ENCODE data around the gene KREMEN1. TPM values are rescaled to one million over a fixed set of nuclear protein-coding genes. Genes with fewer than 3 reads are reported as not detected.

KREMEN1 gene
- total and polyA plus RNA-seq, 2 of the 4 experiments (the other 2 are of a cell fraction): 2.9 to 4.6 TPM

DNA sequence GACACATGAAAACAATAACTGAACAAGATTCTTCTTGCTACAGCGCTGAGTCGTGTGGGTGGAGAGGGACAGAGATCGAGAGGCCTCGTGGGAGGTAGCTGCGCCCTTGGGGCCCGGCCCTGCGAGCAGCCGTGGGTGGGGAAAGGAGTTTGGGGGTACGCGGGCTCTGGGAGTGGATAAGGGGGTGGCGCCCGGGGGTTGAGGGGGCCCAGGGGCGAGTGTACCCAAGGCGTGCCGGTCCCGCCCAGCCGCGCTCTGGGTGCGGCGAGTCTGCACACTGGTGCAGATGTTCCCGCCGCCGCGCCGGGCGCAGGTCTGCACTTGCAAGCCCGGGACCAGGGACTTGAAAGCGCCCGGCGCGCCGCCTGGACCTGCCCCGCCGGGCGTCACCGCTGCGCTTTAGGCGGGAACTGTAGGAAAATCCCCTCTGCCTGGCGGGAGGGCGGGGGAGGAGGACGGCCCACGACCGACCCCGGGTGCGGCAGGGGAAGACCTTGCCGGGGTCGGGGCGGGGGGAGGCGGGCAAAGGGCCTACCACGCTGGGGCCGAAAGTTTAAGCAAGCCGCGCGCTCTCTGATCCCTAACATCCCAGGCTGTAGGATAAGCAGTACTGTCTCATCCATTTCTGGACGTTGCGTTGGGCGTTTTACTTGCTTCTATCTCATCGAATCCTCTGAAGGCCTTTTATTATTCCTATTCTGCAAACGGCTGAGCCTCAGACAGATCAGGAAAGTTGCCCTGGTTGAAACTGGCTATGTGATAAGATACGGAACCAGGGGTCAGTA is 1.4 kb upstream of the KREMEN1 start:
- CTCF ChIA-PET: no interaction called here
- dilution Hi-C loops (cut with HindIII; ENCODE audit: low sequenced_read_pairs, unreplicated experiment) (no loop called here), in situ Hi-C loops (cut with MboI; ENCODE audit: low sequenced_read_pairs) (no loop called here), intact Hi-C loops (cut with micrococcal nuclease) (loop anchor here (5.0 kb wide), 1 partner anchor 81 kb away; no protein-coding TSS in a partner anchor)
- no peak overlapping the region for H4K5ac ChIP-seq (ENCODE audit: low read depth, low read length)
- no peak overlapping the region for H2BK120ac ChIP-seq (ENCODE audit: low read depth, low read length)
- no peak overlapping the region for H3K9ac ChIP-seq (ENCODE audit: low read depth, low read length)
- no peak overlapping the region for H2AK5ac ChIP-seq (ENCODE audit: low read depth, low read length)
- POLR2A ChIA-PET (ENCODE audit: unreplicated experiment): no interaction called here
- H3K56ac ChIP-seq (ENCODE audit: extremely low read depth, insufficient read depth, low read length): no peak overlapping the region
- H3K27me3 ChIP-seq (ENCODE audit: control insufficient read depth, insufficient read depth, low read length): peaks cover 28% of the 10 kb centered on the region
- 26% methylated on average over 3 of the region's 60 CpGs; no CpG with 5 or more reads in 1 of the 2 experiments for WGBS, 2 experiments (ENCODE audit: extremely low coverage in 2 of 2, insufficient read length in 1 of 2)
- H3K14ac ChIP-seq (replicated peaks; ENCODE audit: low read depth, low read length): no peak overlapping the region
- H4K91ac ChIP-seq (ENCODE audit: insufficient read depth, low read depth, low read length): no peak overlapping the region
- no peak overlapping the region for H3K4ac ChIP-seq (ENCODE audit: low read depth, low read length)
- H3K27ac ChIP-seq (ENCODE audit: insufficient read depth, low read length): no peak overlapping the region
- no peak overlapping the region for H3K18ac ChIP-seq (ENCODE audit: low read depth, low read length)
- no peaks in the 10 kb centered on the region for H3K4me1 ChIP-seq (ENCODE audit: control insufficient read depth, insufficient read depth, low read length)
- H2BK5ac ChIP-seq (ENCODE audit: low read depth, low read length, poor library complexity, severe bottlenecking): no peak overlapping the region
- ATAC-seq (ENCODE audit: low read depth) (no peak), DNase-seq (peak; percentile 7)
- peaks cover 2% of the 10 kb centered on the region; the same call in 1 of the 2 replicates for H3K9me1 ChIP-seq (ENCODE audit: insufficient read depth, low read length)
- H2AK9ac ChIP-seq (replicated peaks; ENCODE audit: low read depth, low read length, poor library complexity): no peak overlapping the region
- H3K23ac ChIP-seq (ENCODE audit: low read depth, low read length): no peak overlapping the region; the same call in 1 of the 2 replicates
- no peak overlapping the region for H3K4me3 ChIP-seq (ENCODE audit: insufficient read depth, low read depth, low read length)
- H4K20me1 ChIP-seq (ENCODE audit: insufficient read depth, low read length): no peaks in the 10 kb centered on the region
- H2BK20ac ChIP-seq (ENCODE audit: low read depth, low read length): no peak overlapping the region
- no peak overlapping the region for H4K8ac ChIP-seq (ENCODE audit: low read depth in 2 of 2, low read length in 2 of 2)
- no peak for TF ChIP-seq MAZ (IDR thresholded peaks at IDR 0.05; ENCODE audit: borderline replicate concordance, low read depth, low read length)
- TF ChIP-seq MXI1 (IDR thresholded peaks at IDR 0.05; ENCODE audit: borderline replicate concordance, low read depth, low read length): no peak
- peak overlapping the region; percentile 3 for H2AFZ ChIP-seq (replicated peaks; ENCODE audit: low read length, poor library complexity)
- no peaks in the 10 kb centered on the region for H3K79me1 ChIP-seq (ENCODE audit: low read depth in 1 of 2, low read length in 2 of 2)
- peak overlapping the region; percentile 21; the same call in 1 of the 2 replicates for H3K4me2 ChIP-seq (ENCODE audit: low read depth, low read length)
- no peaks in the 10 kb centered on the region for H3K36me3 ChIP-seq (ENCODE audit: control insufficient read depth, insufficient read depth, low read length)
- H3K9me3 ChIP-seq (ENCODE audit: control insufficient read depth, insufficient read depth, low read length): no peaks in the 10 kb centered on the region
- H2BK15ac ChIP-seq (ENCODE audit: low read depth, low read length): no peak overlapping the region
- no TSS peak for BruUV-seq (replicated peaks)
